DLD1 (cell line): ENCODE results near the gene SLC16A13.
"Not testable (repeated sequence)": the region's sequence is repeated elsewhere in the genome, so short reads cannot be mapped to it uniquely, and the experiment has no call there.

ENCODE experiments used
- in situ Hi-C: cut with HindIII; loops from 2 replicates; pipeline ENCODE4 v1.10.0; 2017; ENCODE audit warnings: low sequenced_read_pairs

The SLC16A13 gene

GRCh38 chr17:7035591-7036368, at the start of gene SLC16A13:
Gene SLC16A13 (plus strand): TSS chr17:7036015. CDS start chr17:7036383, 368 bp downstream.
- in situ Hi-C loops, result no loop called here

- in situ Hi-C loops, result no loop called here
These were observed 49.1 kb upstream of the SLC16A13 start for GRCh38 chr17:6986676-6987075.

GRCh38 chr17:6989779-6990178, 46.0 kb upstream of the SLC16A13 start:
- in situ Hi-C loops, result no loop called here

- in situ Hi-C loops, result not testable (repeated sequence)
These were observed 42.2 kb upstream of the SLC16A13 start for GRCh38 chr17:6993613-6994056.

GRCh38 chr17:6994118-6994598, 41.7 kb upstream of the SLC16A13 start:
- in situ Hi-C loops, result no loop called here

- in situ Hi-C loops, result no loop called here
These were observed 41.1 kb upstream of the SLC16A13 start for GRCh38 chr17:6994666-6995256.

- in situ Hi-C loops, result no loop called here
These were observed 40.1 kb upstream of the SLC16A13 start, which contains the start of gene ALOX12 for GRCh38 chr17:6995500-6996255. Gene ALOX12 (plus strand): TSS chr17:6996049. CDS start chr17:6996118, 69 bp downstream.

GRCh38 chr17:6996256-6997011, 39.4 kb upstream of the SLC16A13 start:
- in situ Hi-C loops, result no loop called here

GRCh38 chr17:6997171-6997570, 38.6 kb upstream of the SLC16A13 start:
- in situ Hi-C loops, result no loop called here

GRCh38 chr17:6998855-6999508, 36.8 kb upstream of the SLC16A13 start:
- in situ Hi-C loops, result no loop called here

GRCh38 chr17:7001318-7001961, 34.4 kb upstream of the SLC16A13 start:
- in situ Hi-C loops, result no loop called here

- in situ Hi-C loops, result no loop called here
These were observed 33.3 kb upstream of the SLC16A13 start for GRCh38 chr17:7002288-7003047.

- in situ Hi-C loops, result no loop called here
These were observed 32.1 kb upstream of the SLC16A13 start for GRCh38 chr17:7003745-7004144.

- in situ Hi-C loops, result no loop called here
These were observed 31.2 kb upstream of the SLC16A13 start for GRCh38 chr17:7004398-7005253.

- in situ Hi-C loops, result no loop called here
These were observed 30.1 kb upstream of the SLC16A13 start for GRCh38 chr17:7005716-7006115.

GRCh38 chr17:7007143-7007542, 28.7 kb upstream of the SLC16A13 start:
- in situ Hi-C loops, result no loop called here

GRCh38 chr17:7010523-7010922, 25.3 kb upstream of the SLC16A13 start:
- in situ Hi-C loops, result no loop called here

- in situ Hi-C loops, result no loop called here
These were observed 24.4 kb upstream of the SLC16A13 start for GRCh38 chr17:7011415-7011814.
